SK-N-MC (cell line): ENCODE results near the gene CCDC88C.
"Not testable (repeated sequence)": the region's sequence is repeated elsewhere in the genome, so short reads cannot be mapped to it uniquely, and the experiment has no call there.

ENCODE experiments used
- DNase-seq: peaks from one replicate; pipeline ENCODE4 v3.0.0-alpha.2; 2011; ENCODE audit warnings: low read depth, low spot score
- H3K27ac ChIP-seq: fragments of 200-600 bp; sonication (generic); 2 replicates; pipeline ENCODE4 v1.5.1; 2016; ENCODE audit warnings: mixed run types
- H3K36me3 ChIP-seq: fragments of 200-600 bp; sonication (generic); 2 replicates; pipeline ENCODE4 v1.6.1; 2017; ENCODE audit warnings: antibody characterized with exemption, low read length, mixed read lengths; ENCODE audit not compliant: insufficient read depth
- H3K4me3 ChIP-seq: fragments of 200-600 bp; sonication (generic); 2 replicates; pipeline ENCODE4 v1.5.1; 2016
- H3K9ac ChIP-seq: fragments of 200-600 bp; sonication (generic); 2 replicates; pipeline ENCODE4 v1.8.0; 2017; ENCODE audit warnings: mixed run types, mixed read lengths; ENCODE audit not compliant: insufficient read length
- H3K9me3 ChIP-seq: fragments of 200-600 bp; sonication (generic); 2 replicates; pipeline ENCODE4 v1.6.1; 2017; ENCODE audit warnings: low read depth, mild to moderate bottlenecking, antibody characterized with exemption, low read length, moderate library complexity, mixed read lengths
- EZH2 ChIP-seq: fragments of 200-600 bp; sonication (generic); IDR thresholded peaks from one replicate; pipeline ENCODE4 v1.6.1; 2017; ENCODE audit warnings: antibody characterized with exemption
- FOXP2 ChIP-seq: optimal IDR thresholded peaks from 2 replicates; pipeline ENCODE3; 2011; ENCODE audit warnings: mild to moderate bottlenecking, moderate library complexity; ENCODE audit not compliant: insufficient read depth; ENCODE audit errors: extremely low read length, control extremely low read depth
- POLR2AphosphoS5 ChIP-seq: IDR thresholded peaks from 2 replicates; pipeline ENCODE4 v1.6.1; 2012; ENCODE audit warnings: mild to moderate bottlenecking, low read depth, low read length, borderline replicate concordance

Gene CCDC88C

DNA sequence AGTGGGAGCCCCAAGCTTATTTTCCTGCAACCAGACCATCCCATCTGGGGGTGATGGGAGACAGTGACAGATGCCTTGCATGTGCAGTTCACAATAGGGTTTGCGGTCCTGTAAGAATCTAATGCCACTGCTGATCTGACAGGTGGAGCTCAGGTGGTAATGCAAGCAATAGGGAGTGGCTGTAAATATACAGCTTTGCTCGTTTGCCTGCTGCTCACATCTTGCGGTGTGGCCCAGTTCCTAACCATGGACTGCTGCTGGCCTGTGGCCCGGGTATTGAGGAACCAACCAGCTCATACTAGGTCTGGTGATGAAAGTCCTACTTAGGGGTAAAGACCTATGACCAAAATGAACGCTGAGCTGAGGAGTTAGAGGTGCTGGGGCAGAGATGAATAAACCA lies 36.1 kb upstream of the CCDC88C start:
- Histone ChIP-seq H3K4me3 (no peak overlapping the region), H3K36me3 (peaks cover 37% of the 10 kb centered on the region), H3K9me3 (no peaks in the 10 kb centered on the region), H3K27ac (no peak overlapping the region), H3K9ac (no peak overlapping the region)
- DNase-seq, result no peak
- TF ChIP-seq EZH2 (no peak), FOXP2 (no peak), POLR2AphosphoS5 (no peak)

- no peak overlapping the region for H3K4me3 ChIP-seq
- no peak for DNase-seq
Measured at GRCh38 chr14:91444335-91445020, 26.9 kb upstream of the CCDC88C start.

GRCh38 chr14:91439345-91439744 lies 21.7 kb upstream of the CCDC88C start:
- Histone ChIP-seq H3K27ac (no peak overlapping the region), H3K9ac (no peak overlapping the region), H3K9me3 (no peaks in the 10 kb centered on the region), H3K36me3 (no peaks in the 10 kb centered on the region), H3K4me3 (no peak overlapping the region)
- TF ChIP-seq POLR2AphosphoS5 (no peak), EZH2 (no peak), FOXP2 (no peak)
- no peak for DNase-seq

More at GRCh38 chr14:91444335-91445020, 26.9 kb upstream of the CCDC88C start:
- H3K9me3 ChIP-seq, result no peaks in the 10 kb centered on the region
- H3K27ac ChIP-seq, result no peak overlapping the region
- TF ChIP-seq EZH2 (no peak), FOXP2 (no peak), POLR2AphosphoS5 (no peak)
- no peaks in the 10 kb centered on the region for H3K36me3 ChIP-seq
- H3K9ac ChIP-seq, result no peak overlapping the region

- no peak for TF ChIP-seq POLR2AphosphoS5
- H3K27ac ChIP-seq, result no peak overlapping the region
Measured at GRCh38 chr14:91438845-91439244, 21.2 kb upstream of the CCDC88C start.

DNA sequence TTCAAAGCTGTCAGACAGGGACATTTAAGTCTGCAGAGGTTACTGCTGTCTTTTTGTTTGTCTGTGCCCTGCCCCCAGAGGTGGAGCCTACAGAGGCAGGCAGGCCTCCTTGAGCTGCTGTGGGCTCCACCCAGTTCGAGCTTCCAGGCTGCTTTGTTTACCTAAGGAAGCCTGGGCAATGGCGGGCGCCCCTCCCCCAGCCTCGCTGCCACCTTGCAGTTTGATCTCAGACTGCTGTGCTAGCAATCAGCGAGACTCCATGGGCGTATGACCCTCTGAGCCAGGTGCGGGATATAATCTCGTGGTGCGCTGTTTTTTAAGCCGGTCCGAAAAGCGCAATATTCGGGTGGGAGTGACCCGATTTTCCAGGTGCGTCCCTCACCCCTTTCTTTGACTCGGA lies 18.6 kb upstream of the CCDC88C start:
- not testable (repeated sequence) for H3K27ac ChIP-seq, H3K36me3 ChIP-seq, DNase-seq, H3K9me3 ChIP-seq, H3K9ac ChIP-seq, H3K4me3 ChIP-seq

More at GRCh38 chr14:91438845-91439244, 21.2 kb upstream of the CCDC88C start:
- Histone ChIP-seq H3K4me3 (no peak overlapping the region), H3K9me3 (no peaks in the 10 kb centered on the region), H3K9ac (no peak overlapping the region), H3K36me3 (no peaks in the 10 kb centered on the region)
- no peak for DNase-seq

DNA sequence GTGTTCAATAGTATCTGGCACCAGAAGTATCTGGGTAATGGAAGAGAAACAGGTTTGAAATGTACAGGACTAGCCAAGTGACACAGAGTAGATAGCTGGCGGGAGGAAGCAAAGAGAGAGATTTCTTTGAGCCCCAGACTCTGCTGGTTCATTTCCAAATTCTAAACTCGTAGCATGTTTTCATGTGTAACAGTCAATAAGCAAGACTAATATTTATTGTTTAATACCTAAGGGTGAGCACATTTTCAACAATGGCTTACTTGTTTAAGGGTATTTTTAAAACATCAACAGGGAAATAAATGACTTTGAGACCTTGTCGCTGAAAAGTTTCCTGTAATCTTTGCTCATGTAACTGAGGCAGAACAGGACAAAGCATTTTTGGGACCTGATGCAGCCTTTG lies 11.8 kb upstream of the CCDC88C start:
- Histone ChIP-seq H3K4me3 (no peak overlapping the region), H3K9me3 (no peaks in the 10 kb centered on the region), H3K9ac (no peak overlapping the region), H3K27ac (no peak overlapping the region), H3K36me3 (no peaks in the 10 kb centered on the region)
- TF ChIP-seq EZH2 (no peak), FOXP2 (no peak), POLR2AphosphoS5 (no peak)
- no peak for DNase-seq

DNA sequence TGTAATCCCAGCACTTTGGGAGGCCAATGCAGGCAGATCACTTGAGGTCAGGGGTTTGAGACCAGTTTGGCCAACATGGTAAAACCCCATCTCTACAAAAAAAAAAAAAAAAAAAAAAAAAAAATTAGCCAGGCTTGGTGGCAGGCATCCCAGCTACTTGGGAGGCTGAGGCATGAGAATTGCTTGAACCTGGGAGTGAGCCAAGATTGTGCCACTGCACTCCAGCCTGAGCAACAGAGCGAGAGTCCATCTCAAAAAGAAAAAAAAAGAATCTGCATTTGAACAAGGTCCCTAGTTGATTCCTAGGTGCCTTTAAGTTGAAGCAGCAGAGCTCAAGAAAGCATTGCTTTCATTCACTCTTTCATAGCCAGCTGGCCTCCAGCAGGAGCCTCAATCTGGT lies 11.3 kb upstream of the CCDC88C start:
- H3K27ac ChIP-seq, H3K4me3 ChIP-seq, H3K9ac ChIP-seq, H3K36me3 ChIP-seq, H3K9me3 ChIP-seq, DNase-seq: not testable (repeated sequence)

DNA sequence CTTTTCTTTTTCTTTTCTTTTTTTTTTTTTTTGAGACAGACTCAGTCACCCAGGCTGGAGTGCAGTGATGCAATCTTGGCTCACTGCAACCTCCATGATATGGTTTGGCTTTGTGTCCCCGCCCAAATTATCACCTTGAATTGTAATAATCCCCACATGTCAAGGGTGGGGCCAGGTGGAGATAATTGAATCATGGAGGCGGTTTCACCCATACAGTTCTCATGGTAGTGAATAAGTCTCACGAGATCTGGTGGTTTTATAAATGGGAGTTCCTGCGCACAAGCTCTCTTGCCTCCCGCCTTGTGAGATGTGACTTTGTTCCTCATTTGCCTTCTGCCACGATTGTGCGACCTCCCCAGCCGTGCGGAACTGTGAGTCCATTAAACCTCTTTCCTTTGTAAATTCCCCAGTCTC lies 7.9 kb upstream of the CCDC88C start:
- not testable (repeated sequence) for H3K4me3 ChIP-seq, H3K36me3 ChIP-seq, H3K9me3 ChIP-seq, H3K27ac ChIP-seq, DNase-seq, H3K9ac ChIP-seq

DNA sequence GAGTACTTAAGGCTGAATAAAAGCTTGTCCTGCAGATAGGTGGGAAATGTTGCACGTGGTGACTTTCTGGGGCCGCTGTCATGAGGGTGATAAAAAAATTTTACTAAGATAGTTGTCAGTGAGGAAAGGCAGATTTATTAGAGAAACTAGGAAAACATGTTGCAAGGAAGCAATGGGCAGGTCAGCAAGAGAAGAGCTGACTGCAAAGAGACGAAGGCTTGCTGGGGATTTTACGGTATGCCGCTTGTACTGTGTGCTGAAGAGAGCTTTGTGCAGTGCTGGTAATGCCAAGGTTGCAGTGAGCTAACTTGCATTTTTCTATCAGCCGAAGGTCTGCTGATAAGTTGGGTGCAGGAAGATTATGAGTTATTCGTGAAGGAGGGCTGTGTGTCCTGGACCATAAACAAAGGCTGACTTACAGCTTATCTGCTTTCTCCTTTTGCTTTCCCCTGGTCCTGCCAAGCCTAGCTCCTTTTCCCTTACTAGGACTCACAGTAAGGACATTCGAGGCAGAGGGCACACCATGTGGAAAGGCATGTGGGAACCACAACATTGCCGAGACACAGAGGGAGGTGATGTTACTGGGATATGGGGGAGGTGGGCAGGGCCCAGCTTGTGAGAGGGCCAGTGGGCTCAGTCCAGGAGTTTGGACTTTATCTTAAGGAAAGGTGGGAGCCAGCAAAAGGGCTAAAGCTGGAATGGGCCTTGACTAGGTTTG lies 7.4 kb upstream of the CCDC88C start:
- Histone ChIP-seq H3K4me3 (no peak overlapping the region), H3K27ac (no peak overlapping the region), H3K9me3 (no peaks in the 10 kb centered on the region), H3K36me3 (no peaks in the 10 kb centered on the region), H3K9ac (no peak overlapping the region)
- no peak for DNase-seq
- TF ChIP-seq EZH2 (no peak), FOXP2 (no peak), POLR2AphosphoS5 (no peak)

- Histone ChIP-seq H3K9me3 (no peaks in the 10 kb centered on the region), H3K36me3 (peaks cover 3% of the 10 kb centered on the region; the same call in 1 of the 2 replicates), H3K4me3 (no peak overlapping the region), H3K9ac (no peak overlapping the region), H3K27ac (no peak overlapping the region)
- no peak for DNase-seq
- no peak for TF ChIP-seq FOXP2
- TF ChIP-seq EZH2, result no peak
- no peak for TF ChIP-seq POLR2AphosphoS5
Measured at GRCh38 chr14:91420686-91421085, 3.1 kb upstream of the CCDC88C start.
